Medulla oblongata (tissue), 1 donor: ENCODE measurements around the gene MPDZ.

ENCODE experiments used
- DNase-seq: peaks from one replicate; pipeline ENCODE4 v3.0.0-alpha.2; 2015; ENCODE audit errors: extremely low spot score

MPDZ gene

DNA sequence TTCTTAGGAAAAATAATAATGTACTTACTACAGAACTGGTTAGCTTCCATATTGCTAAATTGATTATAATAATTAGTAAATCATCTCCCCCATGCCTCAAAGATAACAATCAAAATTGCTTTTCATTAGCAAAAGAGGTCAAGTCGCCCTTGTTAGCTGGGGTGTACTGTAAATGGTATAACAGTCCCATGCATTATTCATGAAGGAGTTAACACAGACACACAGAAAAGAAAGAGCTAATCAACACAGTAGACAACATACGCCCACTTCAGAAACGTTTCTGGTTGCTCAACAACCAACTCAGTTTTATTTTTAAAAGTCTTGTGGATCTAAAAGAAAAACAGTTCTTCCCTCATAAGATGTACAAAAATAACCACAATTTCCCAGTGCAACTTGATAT lies 100.2 kb downstream of the MPDZ start:
- DNase-seq: no peak

DNA sequence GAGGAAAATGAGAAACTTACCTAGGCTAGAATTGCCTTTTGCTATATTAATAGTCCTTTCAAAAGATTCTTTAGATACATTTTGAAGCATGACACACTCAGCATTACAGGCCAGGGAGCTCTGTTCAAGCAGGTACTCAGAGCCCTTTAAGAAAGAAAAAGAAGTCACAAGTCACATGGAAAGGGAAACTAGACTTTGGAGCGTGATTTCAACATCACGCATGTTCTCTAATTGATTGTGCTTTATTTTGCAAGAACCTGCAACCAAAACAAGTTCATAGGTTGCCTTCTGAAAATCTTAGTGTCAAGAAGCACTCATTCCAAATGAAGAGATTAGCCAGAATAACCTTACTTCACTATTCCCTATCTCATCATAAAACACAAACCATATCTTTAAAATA lies 103.8 kb downstream of the MPDZ start:
- no peak for DNase-seq

DNA sequence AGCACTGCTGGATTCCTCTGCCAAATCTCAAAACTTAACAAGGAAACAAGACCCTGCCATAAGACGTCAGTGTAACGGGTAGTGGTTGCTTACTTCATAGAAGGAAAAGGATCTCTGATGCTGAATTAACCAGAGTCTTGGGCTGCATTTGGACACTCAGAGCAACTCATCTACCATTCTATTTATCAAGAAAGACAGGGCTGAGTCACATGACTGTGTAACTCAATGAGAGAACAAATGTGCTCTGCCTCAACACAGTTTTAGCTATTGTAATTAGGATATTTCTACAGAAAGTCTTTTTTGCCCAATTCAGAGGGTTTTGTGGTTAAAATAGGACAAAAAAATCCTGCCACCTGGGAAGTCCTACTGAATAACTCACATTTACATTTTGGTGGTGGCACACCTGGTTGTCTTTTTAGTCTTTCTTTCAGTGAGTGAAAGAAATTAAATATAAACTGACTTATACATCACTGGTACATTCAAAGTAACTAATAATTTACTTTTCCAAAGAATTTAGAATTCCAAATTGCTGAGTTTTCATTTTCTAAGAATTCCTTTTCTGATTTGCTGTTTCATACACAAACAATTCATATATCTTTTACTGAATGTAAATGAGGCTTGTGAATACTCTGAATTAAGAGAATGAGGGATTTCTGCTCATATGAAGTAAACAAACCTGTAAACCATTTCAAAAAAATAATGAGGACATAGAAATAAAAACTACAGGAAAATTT lies 104.4 kb downstream of the MPDZ start:
- peak; percentile 4 for DNase-seq

DNA sequence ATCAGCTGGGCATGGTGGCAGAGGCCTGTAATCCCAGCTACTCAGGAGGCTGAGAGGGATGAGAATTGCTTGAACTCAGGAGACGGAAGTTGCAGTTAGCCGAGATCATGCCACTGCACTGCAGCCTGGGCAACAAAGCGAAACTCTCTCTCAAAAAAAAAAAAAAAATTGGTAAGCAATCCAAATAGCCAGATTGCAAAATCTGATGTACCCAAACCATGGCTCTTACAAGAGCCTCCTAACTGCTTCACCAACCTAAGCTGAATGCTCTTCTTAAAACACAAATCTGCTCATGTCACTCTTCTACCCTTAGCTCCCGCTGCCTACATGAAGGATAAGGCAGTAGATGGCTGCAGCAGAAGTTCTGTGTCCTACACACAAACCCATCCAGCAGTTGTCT lies 105.9 kb downstream of the MPDZ start:
- DNase-seq: no peak

DNA sequence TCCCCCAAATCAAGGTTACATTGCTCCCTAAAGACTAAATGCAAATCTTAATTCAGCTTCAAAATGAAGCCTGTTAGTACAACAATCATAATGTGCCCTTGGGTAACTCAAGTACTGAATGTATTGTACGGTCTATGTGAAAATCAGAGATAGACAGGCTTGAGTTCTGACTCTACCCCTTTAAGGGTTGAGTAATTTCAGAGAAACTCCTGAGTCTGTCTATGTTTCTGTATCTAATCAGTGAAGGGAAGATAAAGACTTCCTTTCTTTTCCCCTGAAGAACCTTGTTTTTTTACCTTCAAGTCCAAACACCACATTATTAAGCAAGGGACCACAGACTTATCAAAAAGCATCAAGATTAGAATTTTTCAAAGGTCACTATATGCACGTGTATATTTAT lies 108.2 kb downstream of the MPDZ start:
- DNase-seq: no peak

DNA sequence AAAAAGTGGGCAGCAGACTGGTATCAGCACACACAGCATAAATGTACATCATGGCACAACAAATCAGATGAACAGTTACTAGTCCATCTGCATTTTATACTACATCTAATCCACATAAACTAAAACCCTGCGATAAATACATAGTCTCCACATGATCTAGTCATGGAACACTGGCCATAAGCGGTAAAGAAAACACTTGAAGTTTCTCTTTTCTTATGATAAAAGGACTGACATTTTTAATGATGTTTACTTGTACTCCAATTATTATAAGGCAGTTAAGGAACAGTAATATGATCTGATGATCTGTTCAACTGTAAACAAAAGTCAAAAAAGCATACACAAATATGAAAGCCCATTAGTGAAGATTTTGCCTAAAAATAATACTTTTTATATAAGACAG lies 112.5 kb downstream of the MPDZ start:
- no peak for DNase-seq

DNA sequence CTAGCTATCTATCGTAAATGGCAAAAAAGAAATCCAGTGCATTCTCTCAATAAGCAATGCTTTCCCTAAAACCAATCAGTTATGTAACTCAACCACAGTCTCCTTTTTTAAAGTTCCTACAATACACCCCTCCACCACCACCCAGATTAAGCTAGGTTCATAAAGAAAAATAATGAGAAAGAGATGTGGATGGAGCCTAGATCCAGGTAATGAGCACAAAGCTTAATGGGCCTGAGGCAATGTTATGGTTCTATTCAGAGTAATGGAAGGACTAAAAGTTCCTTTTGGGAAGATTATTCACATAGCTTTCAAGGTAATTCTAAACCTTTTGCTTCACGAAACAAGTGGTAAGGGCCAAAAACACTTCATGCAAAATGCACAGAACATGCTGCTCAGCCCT lies 113.5 kb downstream of the MPDZ start:
- no peak for DNase-seq

DNA sequence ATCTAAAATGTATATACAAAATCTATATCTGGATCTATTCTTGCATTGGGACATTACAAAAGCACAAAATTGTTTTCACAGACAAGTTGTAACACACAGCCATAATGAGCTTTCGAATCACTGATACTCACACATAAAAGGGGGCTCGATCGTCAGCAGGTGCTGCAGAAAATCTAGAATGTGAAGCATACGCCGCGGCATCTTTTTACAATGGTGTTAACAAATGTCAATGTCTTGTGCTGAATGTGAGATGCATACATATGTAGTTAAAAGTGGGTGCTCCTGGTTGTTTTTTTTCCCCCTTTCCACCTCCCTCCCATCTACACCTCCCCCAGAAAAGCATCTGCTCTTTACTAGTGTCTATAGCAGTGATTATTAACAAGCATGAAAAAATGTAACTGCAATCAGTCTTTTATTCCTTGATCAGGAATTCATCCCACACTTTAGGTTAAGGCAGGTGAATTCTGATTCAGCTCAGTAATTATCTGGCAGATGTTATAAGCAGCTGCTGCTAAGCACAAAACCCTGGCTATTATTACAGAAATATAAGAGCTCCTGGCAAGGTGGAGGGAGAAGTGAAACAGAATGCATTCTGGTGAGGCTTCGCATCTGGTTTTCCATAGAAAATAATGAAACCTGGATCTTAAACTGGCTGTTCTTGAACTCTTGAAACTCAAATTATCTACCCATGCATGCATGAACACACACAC lies 114.1 kb downstream of the MPDZ start:
- DNase-seq: no peak

DNA sequence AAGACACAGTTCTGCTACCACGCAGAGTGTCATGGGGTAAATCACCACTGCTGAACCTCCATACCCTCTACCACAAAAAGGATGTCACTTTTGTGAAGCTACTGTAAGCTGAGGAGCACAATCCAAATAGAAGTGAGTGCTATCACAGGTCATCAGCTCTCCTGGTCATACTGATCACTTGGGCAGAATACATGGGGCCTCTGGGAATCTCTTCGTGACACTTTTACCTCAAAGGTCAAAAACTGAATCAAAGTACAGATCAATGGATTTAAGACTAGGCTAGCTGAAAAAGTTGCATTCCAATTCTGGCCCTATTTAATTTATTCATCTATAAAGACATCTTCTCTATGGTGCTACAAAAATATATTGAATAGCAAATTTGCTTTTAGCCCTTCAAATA lies 115.5 kb downstream of the MPDZ start:
- no peak for DNase-seq

DNA sequence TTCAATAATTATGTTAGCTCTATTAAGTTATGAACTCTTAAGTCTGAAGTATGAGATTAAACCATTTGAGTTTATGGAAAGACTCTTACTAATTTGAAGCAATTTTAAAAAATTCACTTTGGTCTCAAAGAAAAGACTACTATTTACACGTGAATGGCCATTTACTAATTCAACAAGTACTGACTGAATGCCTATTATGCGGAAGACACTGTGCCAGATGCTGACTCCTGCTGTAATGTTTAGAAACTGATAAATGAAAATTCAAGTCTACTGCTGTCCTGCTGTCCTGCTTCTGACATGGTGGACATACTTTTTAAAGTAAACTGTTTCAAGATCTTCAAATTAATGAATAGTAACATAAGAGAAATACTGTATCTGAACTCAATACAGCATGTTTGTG lies 116.2 kb downstream of the MPDZ start:
- DNase-seq: peak; percentile 34

DNA sequence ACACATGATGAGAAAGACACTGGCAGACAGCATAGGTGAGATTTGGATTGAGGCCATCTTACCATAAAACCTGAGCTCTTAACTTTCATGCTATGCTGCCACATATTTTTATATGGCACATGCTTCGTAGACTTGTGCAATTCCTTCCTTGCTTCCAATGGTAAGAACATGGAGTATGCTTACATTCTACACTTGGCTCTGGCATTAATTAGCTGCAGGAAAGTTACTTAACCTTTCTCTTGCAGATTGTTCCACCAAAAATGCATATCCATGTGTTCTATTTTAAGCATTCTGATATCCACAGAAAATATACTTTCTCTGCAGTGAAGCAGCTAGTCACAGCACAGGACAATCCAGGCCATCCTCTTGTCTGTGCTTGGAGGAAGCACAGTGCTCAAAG lies 119.4 kb downstream of the MPDZ start:
- no peak for DNase-seq

DNA sequence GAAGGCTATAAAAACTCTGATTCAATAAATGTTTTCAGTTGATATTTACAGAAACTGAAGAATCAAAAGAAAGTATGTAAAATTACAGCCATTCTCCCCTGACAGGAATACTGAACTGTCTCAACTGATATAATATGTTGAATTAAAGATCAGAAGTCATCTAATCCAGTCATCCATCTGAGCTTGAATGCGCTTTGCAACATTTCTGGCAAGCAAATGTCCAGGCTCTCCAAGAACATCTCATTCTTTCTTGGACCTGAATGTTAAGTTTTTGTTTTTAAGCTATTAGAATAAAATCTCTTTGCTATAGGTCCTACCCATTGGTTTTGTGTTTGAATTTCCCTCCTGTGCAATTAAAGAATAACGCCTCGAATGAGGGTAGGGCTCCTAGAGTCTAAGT lies 120.5 kb downstream of the MPDZ start:
- no peak for DNase-seq

DNA sequence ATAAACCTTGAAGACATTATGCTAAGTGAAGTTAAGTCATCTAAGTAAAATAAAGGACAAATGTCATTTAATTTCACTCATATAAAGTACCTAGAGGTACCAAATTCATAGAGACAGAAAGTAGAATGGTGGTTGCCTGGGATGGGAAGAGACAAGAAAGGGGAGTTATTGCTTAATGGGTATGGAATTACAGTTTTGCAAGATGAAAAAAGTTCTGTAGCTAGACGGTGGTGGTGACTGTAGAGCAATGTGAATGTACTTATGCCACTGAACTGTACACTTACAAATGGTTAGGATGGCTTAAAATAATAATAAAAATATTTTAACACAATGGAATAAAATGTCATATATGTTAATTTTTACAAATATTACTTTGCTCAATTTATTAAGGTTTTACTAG lies 128.0 kb downstream of the MPDZ start:
- no peak for DNase-seq

DNA sequence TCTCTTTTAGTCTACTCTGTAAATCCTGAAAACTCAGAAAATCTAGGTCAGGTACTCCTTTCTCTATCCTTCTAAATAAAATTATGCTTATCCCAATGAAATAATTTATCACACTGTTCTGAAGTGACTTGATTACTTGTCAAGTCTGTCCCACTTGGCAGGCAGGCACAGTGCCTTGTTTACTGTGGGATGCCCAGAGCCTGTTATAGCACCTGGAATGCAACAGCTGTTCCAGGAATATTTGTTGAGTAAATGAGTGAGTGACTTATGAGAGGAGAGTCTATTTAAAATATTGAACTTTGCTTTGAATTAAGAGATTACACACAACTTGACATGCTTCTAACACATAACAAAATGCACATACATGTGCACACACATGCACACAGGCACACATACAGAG lies 130.0 kb downstream of the MPDZ start:
- DNase-seq: no peak

DNA sequence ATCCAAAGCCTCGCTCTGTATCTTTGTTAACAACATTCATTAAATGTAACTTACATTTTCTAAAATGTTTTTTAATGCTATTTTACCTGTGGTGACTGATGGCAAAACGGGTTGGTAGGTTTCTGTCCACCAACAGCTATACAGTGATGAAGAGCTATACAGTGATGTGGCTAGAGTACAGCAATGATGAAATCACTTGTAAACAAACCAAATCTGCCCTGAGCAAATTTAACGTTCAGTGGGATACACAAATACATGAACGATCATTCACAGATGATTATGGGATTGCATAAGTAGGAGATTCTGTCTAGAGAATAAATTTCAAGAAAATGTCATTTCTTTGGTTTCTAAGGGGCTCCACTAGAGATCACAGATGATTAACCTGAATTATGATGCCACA lies 132.7 kb downstream of the MPDZ start:
- DNase-seq: no peak

DNA sequence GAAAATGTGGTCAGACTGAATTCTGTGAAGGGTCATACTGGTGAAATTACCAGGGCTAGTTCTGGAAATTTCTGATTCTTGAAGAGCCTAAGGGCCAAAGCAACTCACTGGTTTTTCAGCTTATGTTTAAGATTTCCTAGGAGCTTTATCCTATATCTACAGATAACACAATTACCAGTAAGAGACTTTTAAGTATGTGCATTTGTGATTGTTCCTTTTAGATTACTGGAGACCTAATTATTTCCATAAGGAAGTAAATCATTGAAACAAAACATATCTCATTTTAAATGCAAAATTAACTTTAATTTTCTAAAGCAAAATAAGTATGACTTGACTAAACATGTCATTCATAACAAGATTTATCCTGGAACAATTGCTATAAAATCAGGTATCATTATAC lies 134.2 kb downstream of the MPDZ start:
- DNase-seq: peak; percentile 21

DNA sequence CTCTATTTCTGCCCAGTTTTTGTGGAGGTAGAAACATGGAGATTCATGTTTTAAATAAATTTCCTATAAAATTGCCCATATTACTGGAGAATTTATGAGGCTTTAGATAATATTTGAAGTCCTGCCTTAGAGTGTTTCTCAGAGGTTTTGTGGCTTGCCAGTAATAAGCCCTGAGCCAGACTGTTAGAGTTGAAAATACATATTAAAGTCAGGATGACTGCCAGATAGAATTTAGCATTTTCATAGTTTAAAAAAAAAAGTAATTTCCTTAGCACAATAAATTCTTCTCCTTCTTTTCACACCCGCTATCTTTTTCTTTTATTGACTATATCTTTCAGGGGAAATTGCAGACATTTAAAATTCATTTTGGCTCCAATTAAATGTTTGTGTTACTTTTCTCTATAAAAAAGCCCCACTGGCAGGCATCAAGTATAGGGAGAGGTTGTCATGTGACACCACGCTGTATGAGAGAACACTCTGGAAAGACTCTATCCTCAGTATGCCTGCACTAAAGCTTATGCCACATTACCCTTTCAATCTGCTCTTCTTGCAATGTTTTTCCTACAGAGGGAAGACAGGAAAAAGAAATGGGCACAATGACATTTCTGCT lies 135.2 kb downstream of the MPDZ start:
- peak; percentile 64 for DNase-seq

DNA sequence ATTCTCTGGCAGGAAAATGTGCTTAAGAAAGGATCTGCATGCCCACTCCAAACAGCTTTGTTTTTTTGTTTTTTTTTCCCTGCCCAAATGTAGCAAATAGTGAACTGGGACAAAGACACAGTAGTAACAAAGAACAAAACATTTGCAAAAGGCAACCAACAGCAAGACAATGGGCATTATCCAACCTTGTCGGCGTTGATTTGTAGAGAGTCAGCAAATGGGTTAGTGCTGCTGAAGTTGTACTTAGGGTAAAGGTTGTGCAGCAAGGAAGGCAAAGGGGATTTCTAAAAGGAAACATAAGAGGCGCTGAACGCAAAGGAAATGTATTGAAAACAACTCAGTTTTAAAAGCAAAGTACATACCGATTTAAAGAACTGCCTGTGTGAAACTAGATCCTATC lies 136.2 kb downstream of the MPDZ start:
- peak; percentile 81 for DNase-seq

DNA sequence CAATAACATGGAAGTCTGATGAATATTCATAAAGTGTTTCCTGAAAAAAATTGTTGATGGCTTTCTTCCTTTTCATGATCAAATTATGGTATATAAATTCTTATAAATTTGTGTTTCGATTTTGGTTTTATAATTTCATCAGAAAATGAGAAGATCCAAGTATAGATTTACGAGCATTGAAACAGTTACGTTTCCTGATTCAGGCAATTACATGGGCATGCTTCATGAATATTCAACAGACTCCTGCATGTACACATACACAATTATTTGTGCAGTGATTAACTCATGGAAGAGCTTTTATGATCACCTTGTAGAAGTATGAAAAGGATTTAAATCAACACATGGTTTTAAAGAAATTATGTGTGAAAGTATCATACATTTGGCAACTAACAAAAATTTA lies 136.7 kb downstream of the MPDZ start:
- peak; percentile 36 for DNase-seq

DNA sequence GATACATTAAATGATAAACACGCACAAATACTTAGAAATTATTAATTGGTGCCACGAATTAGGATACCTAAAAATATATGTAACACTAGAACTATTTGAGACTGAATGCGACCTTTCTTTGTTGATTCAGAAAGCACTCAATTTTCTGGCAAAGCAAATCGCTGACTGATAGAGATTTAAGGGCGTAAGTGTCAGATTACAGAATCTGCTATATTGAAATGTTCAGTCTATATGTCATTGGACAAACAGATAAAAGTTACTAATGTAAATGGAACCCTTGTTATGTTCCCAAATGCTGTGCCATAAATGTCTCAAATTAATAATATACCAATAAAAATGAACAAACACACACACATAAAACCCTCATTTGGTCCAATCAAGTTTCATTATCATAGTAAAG lies 137.9 kb downstream of the MPDZ start:
- DNase-seq: no peak

DNA sequence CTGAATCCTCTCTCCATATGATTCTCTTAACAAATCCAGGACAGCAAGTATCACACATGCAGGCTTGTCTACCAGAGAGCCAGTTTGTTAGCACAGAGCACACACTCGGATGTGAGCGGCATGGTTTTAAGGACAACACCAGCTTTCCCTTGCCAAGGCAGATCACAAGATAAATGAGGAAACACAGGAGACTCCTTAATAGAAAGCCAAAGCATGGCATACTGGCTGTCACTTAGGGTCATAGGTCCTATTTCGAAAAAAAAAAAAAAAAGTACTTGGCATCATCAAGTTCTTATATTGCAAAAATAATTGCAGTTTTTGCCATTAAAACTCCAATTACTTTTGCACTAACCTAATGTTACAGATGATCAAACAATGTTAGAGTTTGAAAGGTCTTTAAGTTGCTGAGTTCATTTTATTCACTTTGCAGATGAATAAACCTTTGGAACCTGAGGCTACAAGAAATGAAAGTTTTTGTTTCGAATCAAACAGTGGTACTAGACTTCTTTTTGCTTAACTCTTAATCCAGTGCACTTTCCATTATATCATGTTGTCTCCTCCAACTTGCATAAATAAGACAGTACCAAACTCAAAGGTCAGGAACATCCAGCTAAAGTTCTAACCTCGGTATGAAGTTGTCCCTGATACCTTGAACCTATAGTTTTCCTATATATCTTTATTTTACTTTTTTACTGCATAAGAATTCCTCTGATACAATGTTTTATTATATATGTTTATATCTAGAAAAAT lies 138.5 kb downstream of the MPDZ start:
- DNase-seq: peak; percentile 82

DNA sequence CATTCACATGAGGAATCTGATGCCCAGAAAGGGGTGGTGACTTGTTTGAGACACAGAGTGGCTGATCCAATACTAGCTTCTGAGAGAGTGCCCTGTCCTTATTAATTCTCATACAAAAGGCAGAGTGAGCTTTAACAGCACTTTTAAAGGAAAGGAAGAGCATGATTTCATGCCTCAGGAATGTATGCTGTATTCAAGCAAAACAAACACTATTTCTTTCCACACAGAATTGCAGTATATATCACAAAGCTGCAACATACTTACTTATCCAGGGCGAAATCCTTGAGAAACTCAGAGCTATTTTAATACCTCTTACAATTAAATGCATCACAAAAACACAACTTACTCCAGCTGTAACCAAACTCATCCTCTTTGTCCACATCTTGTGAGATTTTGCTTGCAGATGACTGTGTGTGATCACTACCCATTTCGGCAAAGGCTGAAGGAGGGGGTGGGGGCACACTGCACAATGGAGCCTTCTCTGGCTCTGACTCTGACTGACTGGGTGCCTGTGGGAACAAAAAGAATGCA lies 139.8 kb downstream of the MPDZ start:
- peak; percentile 80 for DNase-seq
